Subcutaneous adipose tissue (tissue), 4 donors: ENCODE measurements around the gene FARS2. TPM values are rescaled to one million over a fixed set of nuclear protein-coding genes. Genes with fewer than 3 reads are reported as not detected.

ENCODE experiments used
- total RNA-seq, 4 donors: library from RNA; depleted of rRNA; stranded (reverse); fragments of >200 nt; gene quantifications; one replicate each; pipeline ENCODE4 v1.1.0, GENCODE V29; 2016
- TF ChIP-seq, protein P1 (sequence below): fragments of 450-650 bp; IDR thresholded peaks from one replicate; pipeline ENCODE4 v1.5.1; 2016; ENCODE audit warnings: low read depth, mild to moderate bottlenecking, control low read depth, antibody characterized with exemption, moderate library complexity

Gene FARS2
- total RNA-seq, 4 donors from 2014 or later: 6.2 to 13.6 (median 11.3) TPM

DNA sequence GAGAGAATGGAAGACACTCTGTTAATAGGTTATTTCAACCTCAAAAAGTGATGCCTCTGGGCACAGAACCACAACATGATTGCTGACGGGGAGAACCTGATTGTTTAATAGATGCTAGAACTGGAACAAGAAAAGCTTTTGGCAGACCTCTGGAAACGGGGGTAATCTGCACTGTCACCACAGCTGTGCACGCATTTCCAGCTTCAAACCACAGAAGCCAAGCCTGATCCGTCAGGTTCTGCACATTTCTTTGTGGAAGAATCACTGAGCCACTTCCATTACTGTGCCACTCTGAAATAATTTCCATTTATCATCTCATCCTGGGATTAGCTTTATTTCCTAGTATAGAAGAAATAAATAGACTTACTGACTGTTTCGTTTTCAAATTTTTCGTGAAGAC lies 309.3 kb downstream of the FARS2 start:
- TF ChIP-seq, protein P1, sequence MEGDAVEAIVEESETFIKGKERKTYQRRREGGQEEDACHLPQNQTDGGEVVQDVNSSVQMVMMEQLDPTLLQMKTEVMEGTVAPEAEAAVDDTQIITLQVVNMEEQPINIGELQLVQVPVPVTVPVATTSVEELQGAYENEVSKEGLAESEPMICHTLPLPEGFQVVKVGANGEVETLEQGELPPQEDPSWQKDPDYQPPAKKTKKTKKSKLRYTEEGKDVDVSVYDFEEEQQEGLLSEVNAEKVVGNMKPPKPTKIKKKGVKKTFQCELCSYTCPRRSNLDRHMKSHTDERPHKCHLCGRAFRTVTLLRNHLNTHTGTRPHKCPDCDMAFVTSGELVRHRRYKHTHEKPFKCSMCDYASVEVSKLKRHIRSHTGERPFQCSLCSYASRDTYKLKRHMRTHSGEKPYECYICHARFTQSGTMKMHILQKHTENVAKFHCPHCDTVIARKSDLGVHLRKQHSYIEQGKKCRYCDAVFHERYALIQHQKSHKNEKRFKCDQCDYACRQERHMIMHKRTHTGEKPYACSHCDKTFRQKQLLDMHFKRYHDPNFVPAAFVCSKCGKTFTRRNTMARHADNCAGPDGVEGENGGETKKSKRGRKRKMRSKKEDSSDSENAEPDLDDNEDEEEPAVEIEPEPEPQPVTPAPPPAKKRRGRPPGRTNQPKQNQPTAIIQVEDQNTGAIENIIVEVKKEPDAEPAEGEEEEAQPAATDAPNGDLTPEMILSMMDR: no peak

DNA sequence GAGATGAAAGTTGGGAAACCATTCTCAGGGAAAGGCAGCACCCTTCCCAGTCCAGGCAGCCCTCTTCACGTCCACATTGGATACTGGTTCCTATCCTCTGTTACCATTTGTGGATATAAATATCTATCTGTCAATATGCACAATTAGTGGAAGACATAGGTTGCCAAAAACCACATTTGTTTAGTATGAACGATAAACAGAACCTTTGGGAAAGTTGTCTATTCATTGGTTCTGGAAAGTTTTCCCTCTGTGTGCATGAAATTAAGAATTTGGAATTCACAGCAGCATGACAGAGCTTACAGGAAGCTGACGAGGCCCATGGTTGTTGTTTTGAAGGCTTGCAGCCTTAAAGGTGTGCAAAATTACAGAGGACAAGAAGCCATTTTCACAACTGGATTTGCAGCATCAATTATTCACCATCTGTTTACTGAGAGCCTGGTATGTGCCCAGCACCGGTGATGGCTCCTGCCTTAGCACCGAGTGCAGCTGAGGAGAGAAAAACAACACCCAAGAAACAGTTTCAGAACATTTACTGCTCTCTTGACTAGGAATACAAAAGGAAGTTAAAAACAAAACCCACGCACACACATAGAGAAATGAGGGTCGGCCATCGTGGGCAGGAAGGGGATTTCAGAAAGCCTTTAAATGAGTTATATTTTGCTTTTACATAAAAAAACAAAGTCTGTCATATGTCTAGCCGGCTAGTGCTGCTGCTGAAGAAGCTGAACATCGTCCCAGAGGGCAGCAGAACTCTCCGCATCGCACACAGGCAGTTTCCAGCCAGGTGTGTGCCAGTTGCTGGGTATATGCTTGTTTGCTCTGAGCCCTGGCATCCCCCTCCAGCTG lies 319.6 kb downstream of the FARS2 start:
- TF ChIP-seq, protein P1: no peak

DNA sequence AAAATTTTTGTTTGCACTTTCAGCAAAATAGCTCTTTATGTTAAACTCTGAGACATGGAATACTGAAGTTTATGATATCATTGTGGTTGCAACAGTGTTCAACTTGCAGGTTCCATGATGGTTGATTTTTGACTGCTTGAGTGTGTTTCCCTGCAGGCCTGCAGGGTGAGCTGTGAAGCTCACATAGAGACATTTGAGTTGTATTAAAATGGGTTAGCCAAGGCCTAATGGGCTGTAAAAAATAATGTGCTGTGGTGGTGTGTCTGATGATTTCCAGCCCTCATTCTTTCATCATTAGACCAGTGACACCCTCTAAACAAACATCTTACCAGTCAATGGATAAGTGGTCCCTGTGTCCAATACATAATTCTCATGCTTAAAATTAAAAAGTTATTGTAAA lies 321.4 kb downstream of the FARS2 start:
- TF ChIP-seq, protein P1: no peak

DNA sequence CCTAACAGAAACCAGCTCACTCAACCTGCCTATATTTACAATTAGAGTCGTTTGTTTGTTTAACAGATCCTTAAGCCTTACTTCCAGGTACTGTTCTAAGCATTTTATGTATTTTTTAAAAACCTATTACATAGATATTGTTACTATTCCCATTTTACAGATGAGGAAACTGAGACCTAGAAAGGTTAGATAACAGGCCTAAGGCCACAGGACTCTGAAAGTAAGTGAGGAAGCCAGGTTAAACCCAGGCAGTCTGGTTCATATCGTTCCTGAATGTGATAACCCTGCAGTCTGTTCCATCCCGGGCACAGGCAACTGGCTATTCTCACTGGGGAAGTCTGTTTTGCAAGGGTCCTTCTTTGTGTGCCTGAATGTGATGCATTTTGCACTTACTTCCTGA lies 322.2 kb downstream of the FARS2 start:
- TF ChIP-seq, protein P1: no peak

DNA sequence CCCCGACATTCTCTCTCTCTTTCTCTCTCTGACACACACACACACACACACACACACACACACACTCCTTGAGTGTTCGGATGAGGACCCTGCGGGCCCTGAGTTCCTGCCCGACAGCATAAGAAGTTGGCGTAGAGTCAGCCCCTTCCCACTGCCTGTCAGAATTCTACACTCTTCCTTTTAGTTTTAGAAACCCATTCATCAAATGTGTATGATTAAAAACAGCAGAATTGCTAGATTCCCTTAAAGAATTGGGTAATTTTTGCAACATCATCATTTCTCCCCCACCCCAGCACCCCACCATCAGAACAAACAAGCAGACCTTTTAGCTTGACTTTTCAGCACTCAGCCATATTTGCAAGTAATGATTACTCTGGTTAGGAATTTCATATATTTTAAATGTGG lies 322.8 kb downstream of the FARS2 start:
- TF ChIP-seq, protein P1: no peak

DNA sequence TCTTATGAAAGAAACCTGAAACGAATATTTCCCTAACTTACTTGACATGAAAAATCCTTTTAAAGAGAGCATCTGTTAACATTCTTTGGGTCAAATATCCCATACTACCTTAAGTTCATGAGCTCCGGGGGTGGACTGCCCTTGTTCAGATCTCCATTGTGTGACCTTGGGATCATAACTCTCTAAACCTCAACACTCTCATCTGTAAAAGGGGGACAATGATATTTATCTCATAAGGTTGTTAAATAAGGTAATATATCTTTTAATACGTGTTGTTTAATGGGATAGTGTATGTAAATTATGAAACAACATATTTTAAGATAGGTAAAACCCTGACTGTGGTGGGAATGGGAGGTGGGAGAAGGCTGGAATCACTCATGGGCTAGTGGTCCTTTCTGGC lies 326.3 kb downstream of the FARS2 start:
- TF ChIP-seq, protein P1: no peak

DNA sequence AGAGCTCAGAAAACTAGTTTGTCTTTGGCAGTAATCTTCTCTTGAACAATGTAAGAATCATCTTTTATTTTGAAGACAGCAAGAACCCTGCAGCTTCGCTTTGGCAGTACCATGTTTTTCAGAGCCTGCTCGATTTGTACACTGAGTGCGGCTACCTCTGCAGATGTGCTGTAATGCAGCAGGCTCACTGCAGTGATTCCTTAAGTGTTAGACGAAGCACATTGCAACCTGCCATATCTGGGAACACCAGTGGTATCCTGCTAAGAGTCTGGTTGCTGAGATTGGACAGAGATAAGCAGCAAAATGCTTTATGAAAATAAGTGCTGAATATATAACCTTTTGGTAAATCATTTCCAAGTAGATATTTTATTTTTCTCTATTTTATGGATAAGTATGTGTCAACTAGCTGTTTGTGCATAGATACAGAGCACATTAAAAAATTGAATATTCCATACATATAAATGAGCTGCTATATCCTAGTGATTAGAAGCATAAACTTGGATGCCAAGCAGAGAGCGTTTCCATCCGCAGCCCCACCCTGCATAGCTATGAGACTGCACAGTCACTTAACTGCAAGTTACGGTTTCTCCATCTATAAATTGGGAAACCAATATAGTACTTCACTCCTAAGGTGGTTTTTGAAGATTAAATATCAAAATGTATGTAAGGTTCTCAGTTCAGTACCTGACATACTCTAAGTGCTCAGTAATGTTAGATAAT lies 328.3 kb downstream of the FARS2 start:
- TF ChIP-seq, protein P1: no peak
